ENCODE results near the gene REEP6. TPM values are rescaled to one million over a fixed set of nuclear protein-coding genes. Genes with fewer than 3 reads are reported as not detected.
"Not testable (repeated sequence)": the region's sequence is repeated elsewhere in the genome, so short reads cannot be mapped to it uniquely, and the experiment has no call there.

The REEP6 gene
- total RNA-seq, 1 donor from 2014 or later, result 4.8 TPM

- TF ChIP-seq EZH2phosphoT487 (IDR thresholded peaks at IDR 0.05), result no peak
- TF ChIP-seq EZH2 (IDR thresholded peaks at IDR 0.05), result no peak
- no peak for TF ChIP-seq CTCF (IDR thresholded peaks at IDR 0.05)
- peaks cover 3% of the 10 kb centered on the region for H3K4me1 Mint-ChIP-seq
- Histone ChIP-seq H3K4me1 (no peaks in the 10 kb centered on the region), H2AFZ (replicated peaks) (no peak overlapping the region), H3K9ac (no peak overlapping the region), H3K4me3 (no peak overlapping the region), H3K36me3 (no peaks in the 10 kb centered on the region), H3K4me2 (no peak overlapping the region), H3K9me3 (ENCODE audit: low read depth) (no peaks in the 10 kb centered on the region), H4K20me1 (ENCODE audit: low read depth) (peaks cover 8% of the 10 kb centered on the region), H3K79me2 (ENCODE audit: low read depth) (no peaks in the 10 kb centered on the region), H3K27ac (no peak overlapping the region), H3F3A (ENCODE audit: low read depth) (peaks cover 17% of the 10 kb centered on the region), H3K27me3 (peaks cover 92% of the 10 kb centered on the region)
- H3K36me3 Mint-ChIP-seq, result no peaks in the 10 kb centered on the region
- no peaks in the 10 kb centered on the region for H3K9me3 Mint-ChIP-seq
- H3K27me3 Mint-ChIP-seq (ENCODE audit: insufficient read depth, low read depth), result peaks cover 28% of the 10 kb centered on the region
- no peak overlapping the region for H3K27ac Mint-ChIP-seq
- DNase-seq (ENCODE audit: low spot score), result no peak
- H3K4me3 Mint-ChIP-seq, result no peak overlapping the region
These were observed 27.5 kb downstream of the REEP6 start for GRCh38 chr19:1518471-1518870.

GRCh38 chr19:1519802-1520201, 28.8 kb downstream of the REEP6 start:
- not testable (repeated sequence) for H3K79me2 ChIP-seq (ENCODE audit: low read depth); DNase-seq (ENCODE audit: low spot score); H3K4me3 ChIP-seq; H3K36me3 Mint-ChIP-seq; H3K4me2 ChIP-seq; H3K27ac ChIP-seq; H3K4me1 Mint-ChIP-seq; H3K9me3 ChIP-seq (ENCODE audit: low read depth); H3K4me3 Mint-ChIP-seq; H3K27ac Mint-ChIP-seq; H3K4me1 ChIP-seq; H2AFZ ChIP-seq (replicated peaks); H3K36me3 ChIP-seq; H3K9me3 Mint-ChIP-seq; H3K9ac ChIP-seq
- H4K20me1 ChIP-seq (ENCODE audit: low read depth), result peaks cover 11% of the 10 kb centered on the region
- H3K27me3 Mint-ChIP-seq (ENCODE audit: insufficient read depth, low read depth), result peaks cover 27% of the 10 kb centered on the region
- H3F3A ChIP-seq (ENCODE audit: low read depth), result peaks cover 21% of the 10 kb centered on the region
- H3K27me3 ChIP-seq, result peaks cover 92% of the 10 kb centered on the region

GRCh38 chr19:1520203-1520780, 29.3 kb downstream of the REEP6 start:
- peaks cover 31% of the 10 kb centered on the region for H3K27me3 Mint-ChIP-seq (ENCODE audit: insufficient read depth, low read depth)
- no peak overlapping the region for H3K27ac Mint-ChIP-seq
- peaks cover 13% of the 10 kb centered on the region for H4K20me1 ChIP-seq (ENCODE audit: low read depth)
- no peaks in the 10 kb centered on the region for H3K4me1 ChIP-seq
- H3K4me3 ChIP-seq, result no peak overlapping the region
- no peaks in the 10 kb centered on the region for H3K9me3 ChIP-seq (ENCODE audit: low read depth)
- no peak for DNase-seq (ENCODE audit: low spot score)
- no peak overlapping the region for H3K4me2 ChIP-seq
- H3K27me3 ChIP-seq, result peaks cover 92% of the 10 kb centered on the region
- H3K9me3 Mint-ChIP-seq, result peaks cover 6% of the 10 kb centered on the region
- no peak overlapping the region for H3K9ac ChIP-seq
- peaks cover 21% of the 10 kb centered on the region for H3F3A ChIP-seq (ENCODE audit: low read depth)
- no peak overlapping the region for H3K27ac ChIP-seq
- H2AFZ ChIP-seq (replicated peaks), result no peak overlapping the region
- H3K36me3 Mint-ChIP-seq, result peaks cover 5% of the 10 kb centered on the region
- H3K4me1 Mint-ChIP-seq, result peaks cover 9% of the 10 kb centered on the region
- H3K36me3 ChIP-seq, result no peaks in the 10 kb centered on the region
- H3K4me3 Mint-ChIP-seq, result no peak overlapping the region
- TF ChIP-seq CTCF (IDR thresholded peaks at IDR 0.05), result no peak
- no peak for TF ChIP-seq EZH2phosphoT487 (IDR thresholded peaks at IDR 0.05)
- TF ChIP-seq EZH2 (IDR thresholded peaks at IDR 0.05), result no peak
- H3K79me2 ChIP-seq (ENCODE audit: low read depth), result no peaks in the 10 kb centered on the region

- TF ChIP-seq EZH2phosphoT487 (IDR thresholded peaks at IDR 0.05), result no peak
- no peak for TF ChIP-seq CTCF (IDR thresholded peaks at IDR 0.05)
- TF ChIP-seq EZH2 (IDR thresholded peaks at IDR 0.05), result no peak
- H3K27ac Mint-ChIP-seq, result no peak overlapping the region
- DNase-seq (ENCODE audit: low spot score), result no peak
- H3K9me3 ChIP-seq (ENCODE audit: low read depth), result no peaks in the 10 kb centered on the region
- peaks cover 38% of the 10 kb centered on the region for H3K27me3 Mint-ChIP-seq (ENCODE audit: insufficient read depth, low read depth)
- peaks cover 13% of the 10 kb centered on the region for H4K20me1 ChIP-seq (ENCODE audit: low read depth)
- peaks cover 6% of the 10 kb centered on the region for H3K9me3 Mint-ChIP-seq
- peaks cover 92% of the 10 kb centered on the region for H3K27me3 ChIP-seq
- no peaks in the 10 kb centered on the region for H3K4me1 ChIP-seq
- H3K9ac ChIP-seq, result no peak overlapping the region
- no peak overlapping the region for H3K4me3 ChIP-seq
- H3K27ac ChIP-seq, result no peak overlapping the region
- H3K79me2 ChIP-seq (ENCODE audit: low read depth), result no peaks in the 10 kb centered on the region
- no peak overlapping the region for H2AFZ ChIP-seq (replicated peaks)
- H3K4me1 Mint-ChIP-seq, result peaks cover 9% of the 10 kb centered on the region
- peaks cover 21% of the 10 kb centered on the region for H3F3A ChIP-seq (ENCODE audit: low read depth)
- no peak overlapping the region for H3K4me3 Mint-ChIP-seq
- H3K4me2 ChIP-seq, result no peak overlapping the region
- peaks cover 5% of the 10 kb centered on the region for H3K36me3 Mint-ChIP-seq
- no peaks in the 10 kb centered on the region for H3K36me3 ChIP-seq
These were observed 30.7 kb downstream of the REEP6 start for GRCh38 chr19:1521636-1522035.
